ENCODE results near the gene GABARAPL1.
A peak's percentile ranks its signal among the peaks of the same experiment; 100 is the strongest.
"Not testable (repeated sequence)": the region's sequence is repeated elsewhere in the genome, so short reads cannot be mapped to it uniquely, and the experiment has no call there.

Gene GABARAPL1

DNA sequence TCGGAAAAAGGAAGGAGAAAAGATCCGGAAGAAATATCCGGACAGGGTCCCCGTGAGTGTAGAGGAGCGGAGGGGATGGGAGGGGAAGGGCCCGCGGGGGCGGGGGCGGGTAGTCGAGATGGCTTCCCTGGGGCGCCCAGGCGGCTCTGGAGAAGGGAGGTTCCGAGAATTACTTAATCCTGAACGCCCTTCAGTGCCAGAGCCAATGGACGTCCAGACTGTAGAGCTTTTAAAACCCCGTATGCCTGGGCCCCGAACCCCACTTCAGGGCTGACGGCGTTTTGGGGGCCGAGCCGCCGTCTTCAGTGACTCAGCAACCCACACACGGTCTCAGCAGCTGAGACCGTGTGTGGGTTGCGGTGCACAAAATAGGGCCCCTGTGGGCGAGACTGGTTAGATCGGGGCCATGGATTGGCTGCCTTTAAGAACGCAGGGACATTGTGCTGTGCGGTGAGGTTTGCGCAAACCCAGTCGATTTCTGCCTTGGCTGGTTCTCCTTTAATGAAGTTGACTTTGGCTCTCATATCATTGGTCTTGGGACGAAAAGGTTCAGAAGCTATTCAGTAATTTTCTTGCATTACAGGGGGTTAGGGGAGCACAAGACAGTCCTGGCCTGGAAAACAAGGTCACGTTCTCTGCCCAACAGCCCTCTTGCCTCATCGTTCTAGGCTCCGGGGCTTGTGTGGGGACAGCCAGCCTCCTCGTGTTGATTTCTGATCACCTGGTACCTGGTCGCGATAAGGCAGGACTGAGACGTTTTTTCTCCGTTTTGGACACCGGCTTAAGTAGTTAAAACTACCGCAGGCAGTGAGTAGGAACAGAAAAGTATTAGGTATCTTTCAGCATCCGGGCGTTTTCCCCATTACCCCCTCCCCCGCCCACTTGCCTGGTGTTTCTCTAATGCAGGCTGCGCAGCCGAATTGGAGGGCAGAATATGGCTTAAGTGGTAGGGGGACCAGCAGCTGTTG lies 775 bp downstream of the GABARAPL1 start:
- no peak for TF ChIP-seq ZNF274 (IDR thresholded peaks at IDR 0.05; ENCODE audit: low read depth, low read length)
- H3K4me3 ChIP-seq (ENCODE audit: low read length): peak overlapping the region; percentile 82

DNA sequence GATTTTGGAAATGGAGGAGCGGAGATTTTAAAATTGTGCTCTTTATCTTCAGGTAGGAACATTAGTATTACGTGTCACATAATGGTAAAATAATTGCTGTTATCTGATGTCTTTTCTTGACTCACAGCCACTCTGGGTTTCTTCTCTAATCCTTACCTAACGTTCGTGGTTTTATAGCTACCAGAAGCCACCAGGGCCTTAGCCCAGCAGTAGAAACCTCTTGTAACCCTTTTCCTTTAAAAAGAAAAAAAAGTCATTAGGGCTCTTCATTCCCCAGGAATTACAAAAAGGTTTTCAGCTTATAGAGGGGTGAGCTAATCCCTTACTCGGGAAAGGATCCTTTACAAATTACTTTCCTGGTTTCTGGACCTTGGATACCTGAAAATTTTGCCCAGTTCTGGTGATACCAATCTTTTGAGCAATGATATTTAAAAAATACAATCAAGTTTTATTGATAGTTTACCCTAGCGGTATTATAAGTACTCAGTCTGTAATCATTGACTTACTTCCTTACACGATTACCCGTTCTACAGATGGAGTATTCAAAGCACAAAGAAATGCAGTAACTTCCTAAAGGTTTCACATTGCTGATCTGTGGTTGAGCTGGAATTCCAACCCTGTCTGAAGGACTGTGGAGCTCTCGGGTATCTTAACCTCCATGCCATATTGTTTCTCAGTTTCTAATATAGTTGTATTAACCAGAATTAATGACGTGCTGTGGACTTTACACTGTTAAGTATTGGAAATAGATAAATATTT lies 1.6 kb downstream of the GABARAPL1 start:
- no peak for TF ChIP-seq ZNF274 (IDR thresholded peaks at IDR 0.05; ENCODE audit: low read depth, low read length)
- H3K4me3 ChIP-seq (ENCODE audit: low read length): peak overlapping the region; percentile 82

DNA sequence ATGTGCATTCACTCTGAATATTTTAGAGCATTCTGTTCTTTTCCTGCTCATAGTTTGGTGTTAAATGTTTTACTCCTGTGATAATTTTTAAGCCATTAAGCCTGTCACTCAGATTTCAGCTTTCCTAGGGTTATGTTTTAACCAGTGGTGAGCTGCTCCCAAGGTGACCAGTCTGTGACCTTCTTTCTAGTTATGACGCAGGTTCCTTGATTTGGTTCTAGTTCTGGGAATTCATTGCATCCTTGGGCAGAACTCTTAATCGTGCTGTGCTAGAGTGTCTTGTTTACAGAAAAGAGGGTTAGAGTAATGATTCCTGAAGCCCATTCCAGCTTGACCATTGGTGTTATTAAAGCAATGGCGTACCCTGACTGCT lies 2.2 kb downstream of the GABARAPL1 start:
- no peak for TF ChIP-seq ZNF274 (IDR thresholded peaks at IDR 0.05; ENCODE audit: low read depth, low read length)
- no peak overlapping the region for H3K4me3 ChIP-seq (ENCODE audit: low read length)

DNA sequence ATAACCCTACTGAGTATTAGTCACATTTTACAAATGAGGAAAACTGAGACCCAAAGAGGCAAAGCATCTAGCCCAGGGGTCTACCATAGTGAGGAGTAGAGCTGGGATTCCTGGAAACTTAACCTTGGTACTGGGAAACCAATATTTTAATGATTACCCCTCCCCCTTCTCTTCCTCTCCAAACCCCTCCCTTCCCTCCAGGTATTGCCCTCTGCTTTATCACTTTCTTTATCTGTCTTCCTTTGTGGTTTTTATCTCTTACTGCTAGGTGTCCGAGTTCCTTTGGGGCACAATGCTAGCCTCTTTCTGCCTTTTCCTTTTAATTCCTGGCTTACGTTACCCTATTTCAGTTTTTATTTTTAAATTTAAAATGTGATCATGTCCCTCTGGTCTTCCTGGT lies 2.8 kb downstream of the GABARAPL1 start:
- H3K4me3 ChIP-seq (ENCODE audit: low read length): no peak overlapping the region
- TF ChIP-seq ZNF274 (IDR thresholded peaks at IDR 0.05; ENCODE audit: low read depth, low read length): no peak

DNA sequence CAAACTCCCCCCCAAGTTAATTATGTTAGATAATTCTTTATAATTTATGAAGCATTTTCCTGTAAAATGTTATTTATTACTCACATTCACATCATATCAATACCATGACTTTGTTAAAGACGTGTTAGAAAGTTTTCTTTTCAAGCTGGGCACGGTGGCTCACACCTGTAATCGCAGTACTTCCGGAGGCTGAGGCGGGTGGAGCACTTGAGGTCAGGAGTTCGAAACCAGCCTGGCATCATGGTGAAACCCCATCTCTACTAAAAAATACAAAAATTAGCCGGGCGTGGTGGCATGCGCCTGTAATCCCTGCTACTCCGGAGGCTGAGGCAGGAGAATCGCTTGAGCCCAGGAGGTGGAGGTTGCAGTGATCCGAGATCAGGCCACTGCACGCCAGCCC lies 3.3 kb downstream of the GABARAPL1 start:
- H3K4me3 ChIP-seq (ENCODE audit: low read length): not testable (repeated sequence)

DNA sequence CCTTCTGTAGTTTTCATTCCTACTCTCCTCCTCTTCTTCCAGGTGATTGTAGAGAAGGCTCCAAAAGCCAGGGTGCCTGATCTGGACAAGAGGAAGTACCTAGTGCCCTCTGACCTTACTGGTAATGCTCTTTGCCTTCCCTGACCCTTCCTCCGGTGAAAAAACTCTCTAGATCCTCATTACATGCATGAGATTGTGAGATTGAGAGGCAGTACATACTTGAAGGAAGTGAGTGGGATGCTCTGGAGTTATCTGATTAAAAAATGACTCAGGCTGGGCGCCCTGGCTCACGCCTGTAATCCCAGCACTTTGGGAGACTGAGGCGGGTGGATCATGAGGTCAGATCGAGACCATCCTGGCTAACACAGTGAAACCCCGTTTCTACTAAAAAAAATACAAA lies 5.3 kb downstream of the GABARAPL1 start:
- no peak for TF ChIP-seq ZNF274 (IDR thresholded peaks at IDR 0.05; ENCODE audit: low read depth, low read length)
- H3K4me3 ChIP-seq (ENCODE audit: low read length): no peak overlapping the region

DNA sequence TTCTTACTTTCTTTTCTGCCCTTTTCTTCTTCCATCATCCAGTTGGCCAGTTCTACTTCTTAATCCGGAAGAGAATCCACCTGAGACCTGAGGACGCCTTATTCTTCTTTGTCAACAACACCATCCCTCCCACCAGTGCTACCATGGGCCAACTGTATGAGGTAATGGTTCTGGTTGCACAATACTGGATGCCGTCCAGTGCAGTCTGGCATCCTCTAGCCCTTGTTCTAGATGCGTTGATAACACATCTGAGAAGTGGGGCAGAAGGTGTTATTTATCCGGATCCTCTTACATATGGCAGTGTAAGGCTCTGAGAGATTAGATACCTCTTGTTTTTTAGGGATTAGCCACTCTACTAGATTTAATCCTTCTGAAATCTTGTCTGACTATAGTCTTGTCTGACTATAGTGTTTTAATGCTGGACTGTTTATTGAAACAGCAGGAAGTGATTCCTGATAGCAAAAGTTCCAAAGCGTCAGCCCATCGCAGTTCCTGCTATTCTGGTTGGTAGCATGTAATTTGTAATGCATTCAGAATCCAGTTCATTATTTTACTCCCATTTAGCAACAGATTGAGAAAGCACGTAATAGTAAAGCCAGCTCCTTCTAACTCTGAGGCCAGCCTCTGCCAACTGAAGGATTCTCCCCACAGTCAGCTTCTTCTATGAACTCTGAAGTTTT lies 7.9 kb downstream of the GABARAPL1 start:
- no peak overlapping the region for H3K4me3 ChIP-seq (ENCODE audit: low read length)
- no peak for TF ChIP-seq ZNF274 (IDR thresholded peaks at IDR 0.05; ENCODE audit: low read depth, low read length)

DNA sequence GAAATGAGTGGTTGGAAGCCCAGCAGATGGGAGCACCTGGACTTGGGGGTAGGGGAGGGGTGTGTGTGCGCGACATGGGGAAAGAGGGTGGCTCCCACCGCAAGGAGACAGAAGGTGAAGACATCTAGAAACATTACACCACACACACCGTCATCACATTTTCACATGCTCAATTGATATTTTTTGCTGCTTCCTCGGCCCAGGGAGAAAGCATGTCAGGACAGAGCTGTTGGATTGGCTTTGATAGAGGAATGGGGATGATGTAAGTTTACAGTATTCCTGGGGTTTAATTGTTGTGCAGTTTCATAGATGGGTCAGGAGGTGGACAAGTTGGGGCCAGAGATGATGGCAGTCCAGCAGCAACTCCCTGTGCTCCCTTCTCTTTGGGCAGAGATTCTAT lies 9.2 kb downstream of the GABARAPL1 start:
- no peak for TF ChIP-seq ZNF274 (IDR thresholded peaks at IDR 0.05; ENCODE audit: low read depth, low read length)
- H3K4me3 ChIP-seq (ENCODE audit: low read length): no peak overlapping the region

DNA sequence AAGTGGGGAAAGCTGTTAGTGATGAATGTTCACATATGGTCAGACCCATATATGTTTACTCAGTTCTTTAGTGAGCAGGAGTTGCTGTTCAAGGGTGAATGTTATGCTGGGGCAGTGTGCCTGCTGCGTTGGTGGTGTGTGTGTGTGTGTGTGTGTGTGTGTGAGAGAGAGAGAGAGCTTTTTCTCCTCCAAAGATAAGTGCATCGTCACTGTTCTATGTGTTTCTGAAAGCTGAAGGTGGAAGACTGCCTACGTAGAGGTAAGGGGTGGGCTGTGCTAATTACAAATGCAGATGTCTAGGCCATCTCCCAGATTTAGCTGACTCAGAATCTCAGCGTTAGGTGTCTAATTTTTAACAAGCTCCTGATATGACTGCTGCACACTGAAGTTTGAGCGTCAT lies 10.5 kb downstream of the GABARAPL1 start:
- no peak overlapping the region for H3K4me3 ChIP-seq (ENCODE audit: low read length)
- TF ChIP-seq ZNF274 (IDR thresholded peaks at IDR 0.05; ENCODE audit: low read depth, low read length): no peak

DNA sequence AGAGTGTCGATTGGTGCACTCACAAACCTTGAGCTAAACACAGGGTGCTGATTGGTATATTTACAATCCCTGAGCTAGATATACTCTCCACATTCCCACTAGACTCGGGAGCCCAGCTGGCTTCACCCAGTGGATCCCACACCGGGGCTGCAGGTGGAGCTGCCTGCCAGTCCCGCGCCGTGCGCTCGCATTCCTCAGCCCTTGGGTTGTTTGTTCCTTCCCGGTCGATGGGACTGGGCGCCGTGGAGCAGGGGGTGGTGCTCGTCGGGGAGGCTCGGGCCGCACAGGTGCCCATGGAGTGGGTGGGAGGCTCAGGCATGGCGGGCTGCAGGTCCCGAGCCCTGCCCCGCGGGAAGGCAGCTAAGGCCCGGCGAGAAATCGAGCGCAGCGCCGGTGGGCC lies 12.7 kb downstream of the GABARAPL1 start:
- H3K4me3 ChIP-seq (ENCODE audit: low read length): not testable (repeated sequence)

DNA sequence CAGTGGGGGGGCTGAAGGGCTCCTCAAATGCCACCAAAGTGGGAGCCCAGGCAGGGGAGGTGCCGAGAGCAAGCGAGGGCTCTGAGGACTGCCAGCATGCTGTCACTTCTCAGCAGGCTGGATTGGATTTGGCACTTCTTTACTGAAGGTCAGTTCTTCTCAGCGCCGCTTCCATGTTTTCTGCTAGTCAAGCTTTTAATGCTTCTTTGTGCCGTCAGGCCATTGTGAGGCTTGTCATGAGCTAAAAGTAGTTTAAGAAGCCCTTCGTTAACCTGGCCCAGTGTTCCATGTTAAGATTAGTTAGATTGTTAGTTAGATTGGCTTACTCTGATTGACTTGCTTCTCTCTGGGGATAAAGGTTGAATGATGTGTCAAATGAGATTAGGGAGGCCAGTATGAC lies 13.4 kb downstream of the GABARAPL1 start:
- H3K4me3 ChIP-seq (ENCODE audit: low read length): no peak overlapping the region
- TF ChIP-seq ZNF274 (IDR thresholded peaks at IDR 0.05; ENCODE audit: low read depth, low read length): no peak

DNA sequence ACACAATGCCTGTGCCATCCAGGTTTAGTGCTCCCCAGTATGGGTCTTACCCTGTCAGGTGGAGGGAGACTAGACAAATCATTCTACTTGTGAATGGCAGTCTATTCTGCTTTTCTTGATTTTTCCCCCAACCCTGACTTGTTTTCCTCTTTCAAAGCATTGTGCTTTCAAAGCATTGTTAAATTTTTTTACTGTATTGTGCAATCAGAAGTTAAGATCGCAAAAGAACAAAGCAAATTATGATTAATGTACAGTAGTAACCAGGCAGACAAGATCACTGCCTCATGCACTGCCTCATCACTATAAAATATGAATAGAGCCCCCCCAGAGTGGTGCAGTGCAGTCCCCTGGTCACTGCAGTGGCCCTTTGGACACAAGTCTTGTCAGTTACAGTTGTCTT lies 14.1 kb downstream of the GABARAPL1 start:
- TF ChIP-seq ZNF274 (IDR thresholded peaks at IDR 0.05; ENCODE audit: low read depth, low read length): no peak
- no peak overlapping the region for H3K4me3 ChIP-seq (ENCODE audit: low read length)

DNA sequence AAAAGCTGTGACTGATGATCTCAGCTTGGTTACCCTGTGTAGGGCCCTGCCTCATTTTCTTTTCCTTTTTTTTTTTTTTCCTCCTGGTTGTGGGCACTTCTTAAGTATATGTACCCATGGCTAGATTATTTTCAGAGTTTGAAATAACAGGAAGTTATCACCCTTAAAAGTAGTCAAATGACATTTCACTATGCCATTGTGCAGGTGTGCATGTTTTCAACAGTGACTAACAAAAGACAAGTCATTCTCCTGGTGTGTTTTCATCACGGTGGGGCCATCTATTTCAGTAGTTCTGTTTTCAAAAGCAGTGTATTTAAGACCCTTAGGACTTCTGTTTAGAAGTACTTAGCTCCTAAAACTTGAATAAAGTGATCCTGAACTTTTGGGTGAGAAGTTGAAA lies 15.0 kb downstream of the GABARAPL1 start:
- H3K4me3 ChIP-seq (ENCODE audit: low read length): no peak overlapping the region
- TF ChIP-seq ZNF274 (IDR thresholded peaks at IDR 0.05; ENCODE audit: low read depth, low read length): no peak

DNA sequence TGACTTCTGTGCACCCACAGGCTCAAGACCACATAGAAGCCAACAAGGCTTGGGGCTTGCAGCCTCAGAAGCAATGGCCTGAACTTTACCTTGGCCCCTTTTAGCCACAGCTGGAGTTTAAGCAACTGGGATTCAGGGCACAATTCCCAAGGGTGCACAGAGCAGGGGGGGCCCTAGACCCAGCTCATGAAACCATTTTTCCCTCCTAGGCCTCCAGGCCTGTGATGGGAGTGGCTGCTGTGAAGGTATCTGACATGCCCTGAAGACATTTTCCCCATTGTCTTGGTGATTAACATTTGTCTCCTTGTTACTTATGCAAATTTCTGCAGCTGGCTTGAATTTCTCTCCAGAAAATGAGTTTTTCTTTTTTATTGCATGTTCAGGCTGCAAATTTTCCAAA lies 21.9 kb downstream of the GABARAPL1 start:
- no peak for TF ChIP-seq ZNF274 (IDR thresholded peaks at IDR 0.05; ENCODE audit: low read depth, low read length)
- no peak overlapping the region for H3K4me3 ChIP-seq (ENCODE audit: low read length)

Measured in GM08714 (cell line).